Measurements from ENCODE around the gene CABLES1.
A peak's percentile ranks its signal among the peaks of the same experiment; 100 is the strongest.

The CABLES1 gene

GRCh38 chr18:23244401-23244800, 109.1 kb downstream of the CABLES1 start:
- in situ Hi-C loops (cut with HindIII; ENCODE audit: low pct_ligation_motif_present, low pct_unique_long_range_greater_than_20kb, low sequenced_read_pairs) = no loop called here
- DNase-seq = no peak

DNA sequence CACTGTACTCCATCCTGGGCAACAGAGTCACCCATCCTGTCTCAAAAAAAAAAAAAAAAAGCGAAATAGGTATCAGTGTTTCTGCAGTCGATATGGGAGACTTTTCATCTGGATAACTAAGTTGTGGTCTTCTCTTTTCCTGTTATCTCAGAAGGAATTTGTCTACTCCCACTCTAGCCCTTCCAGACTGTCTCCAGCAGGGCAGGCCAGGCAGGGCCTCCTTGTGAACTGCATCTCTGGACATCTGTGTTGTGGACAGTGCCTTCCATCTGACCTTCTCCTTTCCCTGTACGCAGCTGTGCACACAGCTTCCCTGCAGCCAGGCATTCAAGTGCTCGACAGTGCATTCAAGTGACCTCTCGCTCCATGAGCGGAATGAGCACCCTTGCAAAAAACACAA, 110.2 kb downstream of the CABLES1 start:
- DNase-seq = no peak
- in situ Hi-C loops (cut with HindIII; ENCODE audit: low pct_ligation_motif_present, low pct_unique_long_range_greater_than_20kb, low sequenced_read_pairs) = no loop called here

DNA sequence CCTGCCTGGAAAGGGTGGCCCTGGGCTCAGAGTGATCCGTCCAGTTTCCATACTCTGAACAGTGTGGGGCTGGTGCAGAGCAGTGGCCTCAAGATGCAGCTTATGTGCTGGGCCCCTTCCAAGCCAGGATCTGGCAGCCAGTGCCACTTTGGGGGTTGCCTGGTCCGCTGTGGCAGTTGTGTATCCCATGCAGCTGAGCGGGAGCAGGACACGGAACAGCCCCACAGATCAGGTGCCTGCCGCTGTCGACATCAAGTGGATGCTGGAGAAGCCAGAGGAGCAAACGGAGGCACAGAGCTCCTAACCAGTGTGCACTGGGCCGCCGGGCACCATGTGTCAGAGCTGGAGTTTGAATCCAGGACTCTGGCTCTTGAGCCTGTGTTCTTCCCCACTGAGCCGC, 112.0 kb downstream of the CABLES1 start:
- in situ Hi-C loops (cut with HindIII; ENCODE audit: low pct_ligation_motif_present, low pct_unique_long_range_greater_than_20kb, low sequenced_read_pairs) = no loop called here
- no peak for DNase-seq

GRCh38 chr18:23247896-23248295, 112.6 kb downstream of the CABLES1 start:
- in situ Hi-C loops (cut with HindIII; ENCODE audit: low pct_ligation_motif_present, low pct_unique_long_range_greater_than_20kb, low sequenced_read_pairs) = no loop called here
- DNase-seq = no peak

GRCh38 chr18:23248826-23249225, 113.5 kb downstream of the CABLES1 start:
- in situ Hi-C loops (cut with HindIII; ENCODE audit: low pct_ligation_motif_present, low pct_unique_long_range_greater_than_20kb, low sequenced_read_pairs) = no loop called here
- no peak for DNase-seq

DNA sequence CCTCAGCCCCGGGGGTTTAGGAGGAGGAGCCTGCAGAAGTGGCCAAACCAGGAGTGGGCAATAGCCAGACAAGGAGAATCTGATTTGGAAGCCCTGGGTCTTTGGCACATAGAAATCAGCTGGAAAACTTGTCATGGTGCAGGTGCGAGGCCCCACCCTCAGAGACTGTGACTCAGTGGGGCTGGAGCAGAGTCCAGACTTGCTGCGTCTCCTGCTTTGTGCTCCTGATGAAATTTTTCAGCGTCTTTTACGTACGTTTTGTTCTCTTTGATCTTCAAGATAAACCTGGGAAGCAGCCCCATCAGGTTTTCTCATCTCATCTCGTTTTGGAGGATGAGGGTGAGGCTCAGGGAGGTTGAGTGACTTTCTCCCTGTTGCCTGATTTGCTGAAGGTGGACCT, 114.1 kb downstream of the CABLES1 start:
- in situ Hi-C loops (cut with HindIII; ENCODE audit: low pct_ligation_motif_present, low pct_unique_long_range_greater_than_20kb, low sequenced_read_pairs) = no loop called here
- DNase-seq = no peak

GRCh38 chr18:23250893-23251656, 115.8 kb downstream of the CABLES1 start:
- DNase-seq = no peak
- in situ Hi-C loops (cut with HindIII; ENCODE audit: low pct_ligation_motif_present, low pct_unique_long_range_greater_than_20kb, low sequenced_read_pairs) = no loop called here

DNA sequence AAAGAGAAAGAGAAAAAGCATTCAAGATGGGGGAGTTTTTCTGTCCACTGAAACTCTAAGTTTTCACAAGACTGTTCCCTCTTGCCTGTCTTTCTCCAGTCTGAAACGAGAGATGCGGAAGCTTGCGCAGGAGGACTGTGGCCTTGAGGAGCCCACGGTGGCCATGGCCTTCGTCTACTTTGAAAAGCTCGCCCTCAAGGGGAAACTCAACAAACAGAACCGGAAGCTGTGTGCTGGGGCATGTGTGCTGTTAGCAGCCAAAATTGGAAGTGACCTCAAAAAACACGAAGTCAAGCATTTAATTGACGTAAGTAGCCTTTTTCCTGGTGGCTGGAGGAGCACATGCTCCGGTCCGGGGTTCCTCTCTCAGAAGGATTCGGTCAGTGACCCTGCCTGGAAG, 118.3 kb downstream of the CABLES1 start:
- in situ Hi-C loops (cut with HindIII; ENCODE audit: low pct_ligation_motif_present, low pct_unique_long_range_greater_than_20kb, low sequenced_read_pairs) = no loop called here
- DNase-seq = no peak

DNA sequence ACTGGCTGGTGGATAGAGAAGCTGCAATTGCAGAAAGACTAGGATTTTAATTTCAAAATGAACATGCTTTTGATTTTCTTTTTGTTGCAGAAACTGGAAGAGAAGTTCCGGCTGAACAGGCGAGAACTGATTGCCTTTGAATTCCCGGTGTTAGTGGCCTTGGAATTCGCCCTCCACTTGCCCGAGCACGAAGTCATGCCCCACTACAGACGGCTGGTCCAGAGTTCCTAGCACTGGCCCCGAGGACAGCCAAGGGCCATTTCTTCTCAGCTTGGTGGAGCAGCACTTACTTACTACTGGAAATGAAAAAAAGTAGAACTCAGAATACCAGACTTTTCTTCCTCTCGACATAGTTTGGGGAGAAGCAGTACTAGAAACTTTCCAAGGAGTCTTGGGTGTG, 121.9 kb downstream of the CABLES1 start:
- in situ Hi-C loops (cut with HindIII; ENCODE audit: low pct_ligation_motif_present, low pct_unique_long_range_greater_than_20kb, low sequenced_read_pairs) = no loop called here
- DNase-seq = no peak

DNA sequence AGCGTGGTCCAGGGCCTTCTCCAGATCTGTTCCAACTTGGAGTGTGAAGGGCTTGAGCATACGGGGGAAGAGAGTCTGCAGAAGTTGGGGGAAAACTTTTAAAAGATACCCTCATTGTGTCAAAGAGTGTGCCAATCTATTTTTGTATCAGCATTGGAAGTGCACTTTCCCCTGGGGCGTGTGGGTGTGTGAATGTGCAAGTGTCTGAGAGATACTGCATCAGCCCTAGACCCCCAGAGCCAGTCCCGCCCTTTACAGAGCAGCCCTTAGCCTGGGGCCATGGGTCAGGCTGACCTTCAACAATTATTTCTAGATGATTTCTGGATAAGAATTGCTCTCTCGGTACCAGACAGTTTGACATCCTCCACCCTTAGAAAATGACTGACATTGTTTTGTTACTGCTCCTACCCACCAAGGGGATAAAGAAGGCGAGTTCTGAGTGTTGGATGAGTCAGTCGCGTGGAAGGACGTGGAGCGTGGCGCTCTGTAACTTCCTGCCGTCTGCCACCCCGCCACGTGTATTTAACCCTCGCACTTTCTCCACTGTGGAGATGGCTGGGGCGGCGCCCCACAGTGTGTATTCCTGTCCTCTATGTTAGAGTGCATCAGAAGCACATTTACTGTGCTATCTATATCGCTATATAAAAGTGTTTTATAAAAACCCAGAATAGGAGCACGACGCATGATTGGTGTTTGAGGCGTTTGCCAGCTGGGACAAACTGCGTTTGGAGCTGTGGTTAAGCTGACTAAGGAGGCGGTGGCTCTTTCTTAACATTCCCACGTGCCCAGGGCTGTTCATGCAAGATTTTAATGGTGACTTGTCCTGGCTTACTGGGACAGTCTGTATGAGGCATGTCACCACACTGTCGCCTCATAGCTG, 122.6 kb downstream of the CABLES1 start:
- in situ Hi-C loops (cut with HindIII; ENCODE audit: low pct_ligation_motif_present, low pct_unique_long_range_greater_than_20kb, low sequenced_read_pairs) = no loop called here
- DNase-seq = no peak

GRCh38 chr18:23258566-23259469, 123.5 kb downstream of the CABLES1 start:
- no peak for DNase-seq
- in situ Hi-C loops (cut with HindIII; ENCODE audit: low pct_ligation_motif_present, low pct_unique_long_range_greater_than_20kb, low sequenced_read_pairs) = no loop called here

GRCh38 chr18:23259701-23260681, 124.7 kb downstream of the CABLES1 start:
- in situ Hi-C loops (cut with HindIII; ENCODE audit: low pct_ligation_motif_present, low pct_unique_long_range_greater_than_20kb, low sequenced_read_pairs) = no loop called here
- DNase-seq = peak; percentile 51

DNA sequence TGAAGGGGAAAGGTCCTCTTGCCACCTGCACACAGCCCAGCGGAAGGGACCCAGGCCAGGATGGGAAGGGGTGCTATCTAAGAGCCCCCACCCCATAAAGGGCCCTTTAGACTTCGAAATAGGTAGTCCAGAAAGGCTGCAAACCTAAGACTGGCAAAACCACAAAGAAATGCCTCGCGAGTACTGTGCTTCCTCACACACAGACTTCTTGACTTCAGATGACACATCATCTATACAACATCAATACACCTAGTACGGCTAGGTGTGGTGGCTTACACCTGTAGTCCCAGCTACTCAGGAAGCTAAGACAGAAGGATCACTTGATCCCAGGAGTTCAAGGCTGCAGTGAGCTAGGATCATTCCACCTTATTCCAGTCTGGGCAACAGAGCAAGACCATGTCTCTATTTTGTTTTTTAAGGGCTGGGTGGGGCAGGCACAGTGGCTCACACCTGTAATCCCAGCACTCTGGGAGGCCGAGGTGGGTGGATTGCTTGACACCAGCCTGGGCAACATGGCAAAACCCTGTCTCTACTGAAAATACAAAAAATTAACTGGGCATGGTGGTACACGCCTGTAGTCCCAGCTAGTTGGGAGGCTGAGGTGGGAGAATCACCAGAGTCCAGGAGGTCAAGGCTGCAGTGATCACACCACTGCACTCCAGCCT, 125.8 kb downstream of the CABLES1 start:
- in situ Hi-C loops (cut with HindIII; ENCODE audit: low pct_ligation_motif_present, low pct_unique_long_range_greater_than_20kb, low sequenced_read_pairs) = no loop called here
- DNase-seq = no peak

DNA sequence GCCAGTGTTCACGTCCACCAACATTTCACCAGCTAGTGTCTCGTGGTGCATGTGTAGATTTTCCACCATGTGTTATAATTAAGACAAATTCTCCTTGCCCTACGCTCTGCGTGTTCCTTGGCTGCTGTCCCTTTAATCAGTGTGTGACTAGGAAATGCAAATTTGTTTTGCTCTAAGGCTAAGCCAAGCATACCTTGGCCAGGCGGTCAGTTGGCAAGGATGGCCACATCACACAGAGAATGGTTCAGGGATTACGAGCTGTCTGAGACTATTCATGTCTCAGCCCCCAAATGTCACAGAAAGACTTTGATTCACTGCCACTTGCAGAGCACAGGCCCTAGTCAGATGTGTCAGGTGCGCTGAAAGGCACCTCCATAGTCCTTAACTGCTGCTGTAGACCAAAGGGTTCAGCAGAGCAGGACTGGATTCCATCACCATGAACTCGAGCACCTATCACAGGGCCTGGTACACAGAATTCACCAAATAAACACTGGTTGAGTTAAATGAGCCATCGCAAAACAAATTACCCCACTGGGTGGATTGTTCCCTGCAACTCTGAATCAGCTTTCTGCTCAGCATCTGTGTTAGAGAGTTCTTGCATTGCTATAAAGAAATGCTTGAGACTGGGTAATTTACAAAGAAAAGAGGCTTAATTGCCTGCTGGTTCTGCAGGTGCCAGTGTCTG, 128.4 kb downstream of the CABLES1 start:
- in situ Hi-C loops (cut with HindIII; ENCODE audit: low pct_ligation_motif_present, low pct_unique_long_range_greater_than_20kb, low sequenced_read_pairs) = no loop called here
- no peak for DNase-seq

GRCh38 chr18:23265682-23266399, 130.6 kb downstream of the CABLES1 start:
- DNase-seq = no peak
- in situ Hi-C loops (cut with HindIII; ENCODE audit: low pct_ligation_motif_present, low pct_unique_long_range_greater_than_20kb, low sequenced_read_pairs) = no loop called here

GRCh38 chr18:23266717-23267446, 131.6 kb downstream of the CABLES1 start:
- no peak for DNase-seq
- in situ Hi-C loops (cut with HindIII; ENCODE audit: low pct_ligation_motif_present, low pct_unique_long_range_greater_than_20kb, low sequenced_read_pairs) = no loop called here

All from ACHN (cell line).